Measurements from ENCODE around the gene GARIN5B.

GARIN5B gene

DNA sequence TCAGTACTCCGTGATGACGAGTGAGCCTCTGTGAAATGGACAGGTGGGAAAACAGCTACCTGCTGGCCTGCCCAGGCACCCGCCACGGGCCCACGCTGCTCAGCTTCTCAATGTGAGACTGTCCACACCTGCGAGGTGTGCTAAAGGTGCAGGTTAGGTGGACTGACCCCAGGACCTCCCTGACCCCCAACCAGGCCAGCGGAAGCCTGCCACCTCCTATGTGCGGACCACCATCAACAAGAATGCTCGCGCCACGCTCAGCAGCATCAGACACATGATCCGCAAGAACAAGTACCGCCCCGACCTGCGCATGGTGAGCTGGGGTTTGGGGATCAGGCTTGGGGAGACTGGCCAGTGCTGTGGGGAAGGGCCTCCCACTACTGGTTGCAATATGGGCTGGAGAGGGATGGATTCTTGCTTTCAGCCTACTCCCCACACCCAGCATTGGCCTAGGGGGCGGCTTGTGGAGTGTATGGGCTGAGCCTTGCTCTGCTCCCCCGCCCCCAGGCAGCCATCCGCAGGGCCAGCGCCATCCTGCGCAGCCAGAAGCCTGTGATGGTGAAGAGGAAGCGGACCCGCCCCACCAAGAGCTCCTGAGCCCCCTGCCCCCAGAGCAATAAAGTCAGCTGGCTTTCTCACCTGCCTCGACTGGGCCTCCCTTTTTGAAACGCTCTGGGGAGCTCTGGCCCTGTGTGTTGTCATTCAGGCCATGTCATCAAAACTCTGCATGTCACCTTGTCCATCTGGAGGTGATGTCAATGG lies 24.9 kb upstream of the GARIN5B start:
- DNase-seq: no peak

DNA sequence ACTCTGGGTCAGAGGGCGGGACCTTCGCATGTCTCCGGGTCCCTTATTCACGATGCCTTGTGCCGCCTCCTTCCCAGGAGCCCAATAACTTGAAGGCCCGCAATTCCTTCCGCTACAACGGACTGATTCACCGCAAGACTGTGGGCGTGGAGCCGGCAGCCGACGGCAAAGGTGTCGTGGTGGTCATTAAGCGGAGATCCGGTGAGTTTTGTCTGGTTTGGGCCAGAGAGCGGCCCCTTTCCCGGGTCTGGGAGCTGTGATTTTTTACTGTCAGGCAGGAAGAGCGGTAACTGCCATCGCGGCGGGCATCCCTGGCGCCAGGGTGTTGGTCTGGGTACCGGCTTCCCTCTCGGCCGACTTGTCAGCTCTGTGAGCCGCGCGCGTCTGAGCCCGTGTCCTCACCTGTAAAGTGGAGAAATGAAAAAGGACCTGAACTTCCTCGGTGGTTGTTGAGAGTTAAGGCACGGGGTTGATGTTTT lies 23.5 kb upstream of the GARIN5B start:
- no peak for DNase-seq

DNA sequence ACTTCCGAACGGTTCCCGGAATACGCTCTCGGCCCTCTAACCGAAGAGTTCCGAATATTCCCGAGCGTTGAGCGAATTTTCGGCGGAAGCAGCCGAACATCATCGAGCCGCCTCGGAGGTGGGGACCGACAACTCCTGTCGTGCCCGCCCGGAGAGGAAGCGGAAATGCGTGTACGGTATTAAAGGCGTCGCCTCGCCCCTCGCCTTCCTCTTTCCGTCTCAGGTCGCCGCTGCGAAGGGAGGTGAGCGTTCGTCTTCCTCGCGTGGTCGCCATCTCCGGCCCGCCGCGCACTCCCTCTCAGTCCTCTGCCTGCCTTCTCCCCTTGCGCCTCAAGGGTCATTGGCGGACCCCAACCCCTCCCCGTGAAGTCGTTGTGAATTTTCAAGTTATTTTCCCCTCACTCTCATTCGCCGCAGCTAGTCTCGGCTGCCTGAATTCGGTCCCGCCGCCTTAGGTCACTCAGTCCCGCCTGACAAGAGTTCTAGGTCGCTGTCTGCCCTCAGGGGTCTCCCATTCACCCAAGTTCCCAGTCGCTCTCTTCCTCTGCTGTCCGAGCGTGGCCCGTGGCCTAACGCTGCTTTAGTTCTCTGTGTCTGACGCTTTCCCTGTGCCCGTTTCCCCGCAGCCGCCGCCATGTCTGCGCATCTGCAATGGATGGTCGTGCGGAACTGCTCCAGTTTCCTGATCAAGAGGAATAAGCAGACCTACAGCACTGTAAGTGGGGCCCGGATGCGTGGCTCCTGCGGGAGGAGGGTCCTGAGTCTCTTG lies 22.8 kb upstream of the GARIN5B start, which contains the start of gene RPL28:
Gene RPL28, plus strand, starts transcription at position 209 of the 769 bp plus-strand sequence. Its CDS starts 426 bp downstream, at position 635.
- DNase-seq: peak; percentile 96

DNA sequence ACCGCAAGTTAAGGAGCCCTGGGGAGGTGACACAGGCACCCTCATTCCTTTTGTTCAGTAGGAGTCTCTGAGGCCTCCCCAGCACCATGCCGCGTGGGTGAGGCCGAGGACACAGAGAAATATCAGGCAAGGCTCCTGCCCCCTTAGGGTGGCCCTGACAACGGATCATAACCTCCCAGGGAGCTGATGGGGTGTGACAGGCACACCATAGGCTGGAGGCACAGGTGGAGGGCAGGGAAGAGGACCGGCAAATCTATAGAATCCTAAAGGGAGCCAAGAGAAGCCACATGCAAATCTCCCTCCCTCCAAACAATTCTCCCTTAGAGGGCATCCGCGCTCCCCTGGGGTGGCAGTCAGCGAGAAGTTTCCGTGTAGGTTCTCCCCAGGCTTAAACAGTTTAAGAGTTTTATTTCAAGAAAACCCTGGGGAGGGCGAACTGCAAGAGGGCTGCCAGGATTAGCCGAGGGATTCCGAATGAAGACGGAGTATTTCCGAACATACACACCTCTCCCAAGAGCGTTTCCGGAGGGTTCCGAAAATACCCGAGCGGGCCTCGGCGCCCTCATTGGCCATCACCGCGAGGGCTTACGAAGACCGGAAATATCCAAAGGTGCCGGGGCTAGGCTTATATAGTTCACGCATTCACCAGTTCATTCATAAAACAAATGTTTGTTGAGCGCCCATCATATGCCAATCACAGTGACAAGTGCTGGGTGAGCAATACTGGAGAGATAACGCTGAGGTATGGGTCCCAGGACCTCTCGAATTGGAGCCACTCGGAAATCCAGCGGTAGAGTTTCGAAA lies 22.1 kb upstream of the GARIN5B start:
- DNase-seq: peak; percentile 95

DNA sequence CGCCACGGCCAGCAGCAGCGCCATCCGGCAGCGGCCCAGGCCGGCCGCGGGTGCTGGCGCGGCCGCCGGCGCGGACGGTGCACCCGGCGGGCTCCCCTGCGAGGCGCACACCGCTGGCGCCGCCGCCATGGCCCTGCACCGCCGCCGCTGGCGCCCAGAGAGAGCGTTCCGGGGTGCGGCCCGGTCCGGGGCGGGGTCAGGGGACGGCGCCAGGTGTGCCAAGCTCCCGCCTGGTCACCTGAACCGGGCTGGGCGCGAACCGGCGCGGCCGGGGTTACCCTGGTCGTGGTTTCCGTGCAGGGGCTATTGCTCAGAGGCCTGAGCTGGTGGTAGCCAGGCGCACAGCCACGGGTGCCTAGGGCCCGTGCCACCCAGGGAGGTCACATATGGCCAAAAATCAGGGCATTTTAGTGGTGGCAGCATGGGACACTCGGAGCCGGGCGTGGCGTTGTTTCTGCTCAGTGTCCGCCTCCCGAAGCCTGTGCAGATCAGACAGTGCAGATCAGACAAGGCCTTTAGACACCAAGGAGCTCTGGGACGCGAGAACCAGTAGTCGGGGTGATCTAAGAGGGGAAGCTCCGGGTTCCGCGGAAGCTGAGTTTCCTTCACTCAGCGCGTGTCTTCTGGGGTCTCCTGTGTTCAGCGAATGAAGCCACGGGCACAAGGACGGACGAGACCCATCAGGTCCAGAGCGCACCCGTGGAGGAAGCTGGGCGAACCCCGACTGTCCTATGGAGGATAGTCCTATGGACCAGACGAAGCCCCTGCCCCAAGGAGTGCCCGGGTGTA lies 21.3 kb upstream of the GARIN5B start, which contains the start of gene TMEM238:
Gene TMEM238, minus strand, starts transcription at position 162 of the 789 bp plus-strand sequence. Its CDS starts 33 bp downstream, at position 129.
- DNase-seq: no peak

DNA sequence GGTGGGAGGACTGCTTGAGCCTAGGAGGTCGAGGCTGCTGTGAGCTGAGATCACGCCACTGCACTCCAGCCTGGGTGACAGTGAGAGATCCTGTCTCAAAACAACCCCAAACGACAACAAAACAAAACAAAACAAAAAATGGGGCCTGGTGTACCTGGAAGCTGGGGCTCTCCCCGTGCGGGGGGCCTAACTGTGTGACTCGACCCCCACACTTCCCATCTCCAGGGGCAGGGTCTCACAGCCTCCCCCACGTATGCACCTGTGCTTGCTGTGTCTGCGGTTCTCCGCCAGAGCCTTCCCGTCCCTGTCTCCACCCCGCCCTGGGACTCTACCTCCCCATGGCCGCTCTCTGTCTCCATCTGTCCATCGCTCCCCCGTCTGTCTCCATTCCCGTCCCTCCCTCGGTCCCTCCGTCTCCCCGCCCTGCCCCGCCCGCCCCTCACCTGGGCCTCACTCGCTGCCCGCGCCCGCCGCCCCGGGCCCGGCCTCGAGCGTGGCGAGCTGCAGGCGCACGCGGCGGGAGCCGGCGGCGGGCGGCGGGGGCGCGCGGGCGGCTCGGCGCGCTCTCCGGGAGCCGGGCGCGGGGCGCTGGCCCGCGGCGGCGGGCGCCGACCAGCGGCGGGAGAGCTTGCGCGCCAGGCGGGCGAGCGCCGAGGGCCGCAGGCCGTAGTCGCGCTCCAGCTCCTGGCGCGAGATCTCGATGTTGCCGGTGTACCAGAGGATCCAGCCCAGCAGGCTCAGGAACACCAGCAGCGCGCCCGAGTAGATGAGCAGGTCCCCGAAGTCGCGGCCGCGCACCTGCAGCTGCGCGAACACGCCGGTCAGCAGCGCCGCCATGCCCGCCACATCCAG lies 20.4 kb upstream of the GARIN5B start:
- DNase-seq: peak; percentile 44

DNA sequence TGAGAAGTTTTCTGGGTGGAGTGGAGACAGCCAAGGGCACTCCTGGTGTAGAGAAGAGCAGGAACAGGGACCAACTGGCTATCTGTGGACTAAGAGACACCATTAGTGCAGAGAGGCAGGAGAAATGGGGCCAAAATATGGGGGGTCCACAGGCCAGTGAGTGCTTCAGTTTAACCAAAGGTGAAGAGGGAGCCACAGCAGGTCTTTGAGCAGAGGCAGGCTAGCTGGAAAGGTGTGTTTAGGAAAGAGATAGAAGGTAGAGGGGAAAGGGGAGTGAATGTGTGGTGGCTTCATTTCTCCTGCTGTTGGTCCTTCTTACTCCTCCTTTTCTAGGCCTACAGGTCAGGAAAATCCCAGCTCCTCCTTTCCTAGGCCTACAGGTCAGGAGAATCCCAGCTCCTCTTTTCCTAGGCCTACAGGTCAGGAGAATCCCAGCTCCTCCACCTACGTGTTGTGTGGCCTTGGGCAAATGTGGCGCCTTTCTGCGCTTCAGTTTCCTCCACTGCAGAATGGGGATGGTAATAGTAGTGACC lies 19.5 kb upstream of the GARIN5B start:
- no peak for DNase-seq

DNA sequence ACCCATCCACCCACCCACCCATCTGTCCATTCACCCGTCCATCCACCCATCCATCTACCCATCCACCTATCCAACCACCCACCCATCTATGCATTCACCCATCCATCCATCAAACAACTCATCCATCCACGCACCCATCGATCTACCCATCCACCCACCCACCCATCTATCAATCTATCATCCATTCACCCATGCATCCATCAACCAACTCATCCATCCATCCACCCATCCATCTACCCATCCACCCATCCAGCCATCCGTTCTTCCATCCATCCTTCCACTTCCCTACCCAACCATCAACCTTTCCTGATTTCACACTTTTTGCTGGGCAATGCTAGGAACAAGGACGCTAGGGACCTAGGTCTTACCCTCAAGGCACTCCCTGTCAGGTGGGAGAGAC lies 19.0 kb upstream of the GARIN5B start:
- no peak for DNase-seq

DNA sequence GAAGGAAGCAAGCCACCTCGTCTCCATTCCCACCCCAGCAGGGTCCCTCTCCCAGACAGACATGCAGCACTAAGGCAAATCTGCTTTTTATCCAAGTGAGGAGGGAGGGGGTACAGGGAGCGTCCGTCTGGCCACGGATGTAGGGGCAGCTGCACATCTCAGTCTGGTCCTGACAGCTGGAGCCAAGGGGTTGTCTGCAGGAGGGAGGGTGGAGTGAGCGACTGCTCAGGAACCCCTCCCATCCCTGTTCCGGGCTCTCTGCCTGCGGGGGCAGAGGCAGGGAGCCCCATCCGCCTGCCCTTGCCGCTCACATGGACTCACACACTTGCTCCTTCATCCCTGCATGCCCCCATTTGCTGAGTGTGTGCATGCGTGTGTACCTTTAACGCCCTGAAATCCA lies 16.1 kb upstream of the GARIN5B start:
- DNase-seq: no peak

DNA sequence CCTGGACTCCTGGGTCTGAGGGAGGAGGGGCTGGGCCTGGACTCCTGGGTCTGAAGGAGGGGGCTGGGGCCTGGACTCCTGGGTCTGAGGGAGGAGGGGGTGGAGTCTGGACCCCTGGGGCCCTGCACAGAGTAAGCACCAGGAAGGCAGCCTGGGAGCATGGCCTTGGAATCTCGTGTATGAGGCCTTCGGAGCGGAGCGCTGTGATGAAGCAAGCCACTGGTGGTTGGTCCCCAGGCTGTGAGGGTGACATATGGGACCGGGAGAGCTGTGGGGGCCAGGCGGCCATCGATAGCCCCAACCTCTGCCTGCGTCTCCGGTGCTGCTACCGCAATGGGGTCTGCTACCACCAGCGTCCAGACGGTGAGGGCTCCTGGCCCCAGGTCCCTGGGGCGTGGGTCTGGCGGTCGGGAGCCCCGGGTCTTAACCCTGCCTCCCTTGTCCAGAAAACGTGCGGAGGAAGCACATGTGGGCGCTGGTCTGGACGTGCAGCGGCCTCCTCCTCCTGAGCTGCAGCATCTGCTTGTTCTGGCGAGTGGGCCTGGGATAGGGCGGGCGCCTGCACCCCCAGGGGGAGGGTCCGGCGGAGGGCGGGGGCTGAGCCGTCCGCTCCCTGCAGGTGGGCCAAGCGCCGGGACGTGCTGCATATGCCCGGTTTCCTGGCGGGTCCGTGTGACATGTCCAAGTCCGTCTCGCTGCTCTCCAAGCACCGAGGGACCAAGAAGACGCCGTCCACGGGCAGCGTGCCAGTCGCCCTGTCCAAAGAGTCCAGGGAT lies 14.5 kb upstream of the GARIN5B start:
- no peak for DNase-seq

DNA sequence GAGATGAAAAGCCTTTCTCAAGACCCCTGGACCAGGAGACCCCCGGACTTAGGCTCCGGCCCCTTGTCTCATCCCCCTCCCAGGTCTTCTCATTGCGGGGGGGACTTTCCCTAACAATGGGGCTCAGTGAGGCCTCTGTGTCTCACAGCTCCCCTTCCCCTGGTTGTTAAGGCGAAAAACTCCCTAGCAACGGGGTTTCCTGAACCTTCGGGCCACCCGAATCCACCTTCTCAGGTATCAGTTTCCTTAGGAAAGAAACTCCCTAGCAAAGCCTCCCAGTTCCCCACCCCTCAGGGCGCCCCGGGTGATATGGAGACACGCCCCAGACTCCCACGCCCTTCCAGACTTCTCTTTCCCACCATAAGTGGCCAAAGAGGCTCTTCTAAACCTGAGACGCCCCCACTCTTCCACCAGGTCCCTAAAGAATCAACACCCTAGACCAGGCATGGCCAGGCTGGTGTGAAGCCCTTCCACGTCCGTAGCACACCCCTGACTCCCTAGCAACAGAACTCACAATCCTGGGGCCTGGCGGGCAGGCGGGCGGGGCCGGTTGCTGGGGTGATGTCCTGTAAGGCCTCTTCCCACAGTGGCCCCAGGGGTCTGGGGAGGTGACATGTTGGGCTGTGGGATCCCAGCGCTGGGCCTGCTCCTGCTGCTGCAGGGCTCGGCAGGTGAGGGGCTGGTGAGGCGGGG lies 13.3 kb upstream of the GARIN5B start, which contains the start of gene TMEM190:
Gene TMEM190, plus strand, starts transcription at position 586 of the 693 bp plus-strand sequence. Its CDS starts 28 bp downstream, at position 614.
- no peak for DNase-seq

DNA sequence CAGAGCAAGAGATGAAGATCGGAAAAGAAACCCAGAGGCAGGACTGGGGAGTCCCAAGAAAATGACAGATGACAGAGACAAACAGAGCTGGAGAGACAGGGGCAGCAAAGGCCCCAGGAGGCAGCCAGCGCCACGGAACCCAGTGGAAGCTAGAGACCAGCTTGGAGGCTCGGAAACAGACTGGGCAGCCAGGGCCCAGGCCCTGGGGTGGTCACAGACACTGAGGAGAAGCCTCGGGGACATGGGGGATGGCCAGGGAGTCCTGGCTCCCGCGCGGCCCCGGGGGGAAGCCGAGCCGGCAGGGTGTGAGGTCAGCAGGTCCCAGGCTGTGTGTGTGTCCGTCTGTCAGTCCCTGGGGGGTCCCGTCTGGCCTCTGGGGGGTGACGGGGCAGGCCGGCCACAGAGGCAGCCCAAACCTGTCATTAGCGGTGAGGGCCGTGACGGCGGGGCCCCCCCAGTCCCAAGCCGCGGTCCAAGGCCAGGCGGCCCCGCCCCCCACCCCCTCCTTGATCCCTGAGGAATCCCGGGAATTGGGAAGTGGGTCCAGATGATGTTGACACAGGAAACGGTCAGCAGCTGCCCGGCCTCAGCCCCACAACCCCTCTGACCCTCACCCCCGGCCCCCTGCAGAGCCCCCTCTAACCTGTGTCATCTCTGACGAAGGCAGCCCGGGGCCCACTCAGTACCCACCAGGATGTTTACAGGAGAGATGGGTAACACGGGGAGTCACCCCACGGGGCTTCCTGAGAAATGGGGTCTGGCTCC lies 11.1 kb upstream of the GARIN5B start:
- DNase-seq: no peak

DNA sequence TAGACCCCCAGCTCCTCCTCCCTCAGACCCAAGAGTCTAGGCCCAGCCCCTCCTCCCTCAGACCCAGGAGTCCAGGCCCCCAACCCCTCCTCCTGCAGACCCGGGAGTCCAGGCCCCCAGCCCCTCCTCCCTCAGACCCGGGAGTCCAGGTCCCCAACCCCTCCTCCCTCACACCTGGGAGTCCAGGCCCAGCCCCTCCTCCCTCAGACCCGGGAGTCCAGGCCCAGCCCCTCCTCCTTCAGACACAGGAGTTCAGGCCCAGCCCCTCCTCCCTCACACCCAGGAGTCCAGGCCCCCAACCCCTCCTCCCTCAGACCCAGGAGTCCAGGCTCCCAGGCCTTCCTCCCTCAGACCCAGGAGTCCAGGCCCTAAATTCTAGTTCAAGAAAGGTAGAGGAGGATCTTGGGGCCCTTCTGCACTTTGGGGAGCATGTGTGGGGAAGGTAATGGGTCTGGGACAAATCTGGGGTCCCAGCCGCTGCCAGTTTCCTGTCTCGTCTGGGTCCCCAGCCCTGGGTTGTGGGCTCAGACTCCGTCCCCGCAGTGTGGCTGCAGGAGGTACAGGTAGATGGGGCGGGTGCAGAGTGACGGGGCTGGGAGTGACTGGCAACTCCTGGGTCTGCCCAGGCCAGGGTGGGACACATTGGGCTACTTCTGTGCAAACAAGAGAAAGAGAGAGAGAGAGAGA lies 10.4 kb upstream of the GARIN5B start:
- no peak for DNase-seq

DNA sequence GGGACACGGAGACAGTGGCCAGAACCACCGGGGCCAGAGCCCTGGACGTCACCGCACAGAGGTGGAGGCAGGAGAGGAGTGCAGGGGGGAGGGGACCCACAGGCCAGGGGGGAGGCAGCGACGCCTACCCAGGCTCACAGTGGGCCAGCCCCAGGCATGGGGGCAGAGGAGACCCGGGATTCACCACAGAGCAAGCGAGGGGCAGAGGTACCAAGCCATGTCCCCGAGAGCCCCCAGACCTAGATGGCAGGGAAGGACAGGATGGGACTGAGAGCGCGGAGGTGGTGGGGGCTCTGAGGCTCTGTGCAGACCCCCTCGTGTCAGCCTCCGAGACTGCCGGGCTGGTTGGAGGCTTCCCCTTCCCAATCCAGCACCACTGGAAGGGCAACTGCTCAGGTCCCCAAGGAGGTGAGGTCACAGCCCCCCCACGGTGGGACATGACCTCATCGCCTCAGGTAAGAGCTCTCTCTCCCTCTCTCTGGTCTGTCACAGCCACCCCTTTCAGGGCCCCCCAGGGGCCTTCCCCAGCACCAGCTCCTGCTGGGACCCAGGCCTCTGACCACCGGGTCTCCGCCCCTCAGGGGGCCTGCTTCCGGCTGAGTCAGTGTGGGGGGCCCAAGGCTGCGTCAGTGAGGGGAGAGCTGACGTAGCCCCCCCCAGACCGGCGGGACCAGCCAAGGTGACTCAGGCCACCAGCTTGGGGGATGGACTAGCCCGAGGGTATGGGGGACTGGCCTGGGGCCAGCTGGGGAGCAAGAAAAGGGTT lies 9.4 kb upstream of the GARIN5B start:
- no peak for DNase-seq

DNA sequence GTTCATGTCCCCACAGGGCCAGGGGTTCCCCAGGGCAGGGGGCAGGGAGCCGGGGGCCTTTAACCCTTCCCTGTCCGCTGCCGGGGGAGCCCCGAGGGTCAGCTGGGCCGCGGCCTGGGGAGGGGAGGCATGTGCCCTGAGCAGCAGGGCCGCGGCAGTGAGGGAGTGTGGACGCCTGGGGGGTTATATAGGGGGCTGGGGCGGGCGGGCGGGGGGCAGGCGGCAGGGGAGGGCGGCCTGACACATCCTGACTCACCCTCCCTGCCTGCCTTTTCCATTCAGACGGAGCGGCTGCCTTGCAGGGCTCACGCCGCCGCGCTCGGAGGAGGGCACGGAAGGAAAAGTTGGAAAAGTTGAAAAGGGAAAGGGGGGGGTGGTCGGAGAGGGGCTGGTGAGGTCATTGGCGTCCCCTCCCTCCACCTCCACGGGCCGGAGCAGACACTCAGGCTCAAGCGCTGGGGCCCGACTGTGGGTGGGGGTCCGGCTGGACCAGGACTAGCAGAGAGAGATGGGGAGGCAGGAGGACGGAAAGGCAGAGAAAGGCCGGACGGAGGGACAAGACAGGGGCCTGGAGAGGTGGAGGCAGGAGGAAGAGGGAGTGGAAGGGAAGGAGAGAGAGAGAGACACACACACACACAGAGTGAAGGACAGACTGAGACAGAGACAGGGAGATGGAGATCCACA lies 7.4 kb upstream of the GARIN5B start, which contains the start of gene IL11:
Gene IL11, minus strand, starts transcription at position 159 of the 684 bp plus-strand sequence. Its CDS starts 153 bp downstream, at position 6.
- DNase-seq: no peak

DNA sequence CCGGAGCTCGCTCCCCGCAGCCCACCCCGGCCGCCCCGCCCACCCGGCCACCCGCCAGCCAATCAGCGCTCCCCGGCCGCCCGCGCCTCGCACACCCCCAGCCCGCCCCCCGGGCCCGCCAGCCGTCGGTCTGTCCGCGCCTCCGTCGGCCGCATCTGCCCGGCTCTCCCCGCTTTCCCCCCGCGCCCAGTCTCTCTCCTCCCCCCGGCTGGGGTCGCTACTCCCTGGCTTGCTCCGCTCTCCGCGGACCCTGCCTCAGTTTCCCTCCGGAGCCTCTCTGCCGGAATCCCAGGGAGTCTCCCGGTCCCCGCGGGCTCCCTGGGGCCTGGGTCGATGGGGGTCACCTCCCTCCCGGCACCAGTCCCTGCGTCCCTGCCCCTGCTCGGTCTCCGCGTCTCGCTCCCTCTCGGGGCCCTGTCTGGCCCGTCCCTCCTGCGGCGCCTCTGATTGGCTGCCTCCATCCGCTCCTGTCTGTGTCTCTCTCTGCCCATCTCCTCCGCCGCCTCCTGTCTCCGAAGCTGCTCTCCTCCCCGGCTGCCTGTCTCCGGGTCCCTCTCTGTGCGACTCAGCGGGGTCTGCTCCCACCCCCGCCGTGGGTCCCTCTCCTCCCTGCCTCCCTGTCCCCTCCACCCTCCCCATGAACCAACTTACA lies 6.7 kb upstream of the GARIN5B start:
- DNase-seq: no peak
